ENCODE measurements around the gene LRRC56. TPM values are rescaled to one million over a fixed set of nuclear protein-coding genes. Genes with fewer than 3 reads are reported as not detected.

LRRC56 gene
- polyA plus RNA-seq, 1 donor (not counting 4 experiments of a cell fraction or from before 2014, with no cell fraction given) = 0.28 TPM

GRCh38 chr11:529728-530411 is 7.5 kb upstream of the LRRC56 start:
- H4K20me1 ChIP-seq (ENCODE audit: control insufficient read depth, extremely low read depth, insufficient read depth, low read length) = peaks cover 22% of the 10 kb centered on the region
- H3K36me3 ChIP-seq (ENCODE audit: control insufficient read depth in 2 of 2, extremely low read depth in 1 of 2, insufficient read depth in 2 of 2, low read length in 2 of 2) = peaks cover 17 to 27% of the 10 kb centered on the region in 2 experiments
- no peak overlapping the region for H3K9ac ChIP-seq (ENCODE audit: control insufficient read depth, extremely low read depth, insufficient read depth, low read length)
- H3K27ac ChIP-seq (ENCODE audit: control insufficient read depth, insufficient read depth, low read length) = no peak overlapping the region
- H3K27me3 ChIP-seq (ENCODE audit: control insufficient read depth, extremely low read depth, insufficient read depth, low read length) = no peaks in the 10 kb centered on the region
- H3K4me1 ChIP-seq (ENCODE audit: control insufficient read depth, extremely low read depth, insufficient read depth, low read length) = peaks cover 12% of the 10 kb centered on the region
- no peak overlapping the region for H2AFZ ChIP-seq (ENCODE audit: control insufficient read depth, low read length)
- H3K4me2 ChIP-seq (ENCODE audit: control insufficient read depth, extremely low read depth, insufficient read depth, low read depth, low read length) = no peak overlapping the region
- dilution Hi-C loops (cut with MboI; ENCODE audit: extremely low pct_ligation_motif_present, low sequenced_read_pairs) = no loop called here
- FAIRE-seq = no peak
- DNase-seq (ENCODE audit: low read depth, low spot score) = no peak
- no peaks in the 10 kb centered on the region for H3K9me1 ChIP-seq (ENCODE audit: control insufficient read depth, extremely low read depth, insufficient read depth, low read length)
- no peak overlapping the region for H3K4me3 ChIP-seq (ENCODE audit: control insufficient read depth in 2 of 3, extremely low read depth in 1 of 3, insufficient read depth in 2 of 3, low read depth in 1 of 3, low read length in 3 of 3)
- H3K79me2 ChIP-seq (ENCODE audit: control insufficient read depth, insufficient read depth, low read length) = peaks cover 31% of the 10 kb centered on the region
- H3K9me3 ChIP-seq (ENCODE audit: control insufficient read depth, low read depth, low read length) = no peaks in the 10 kb centered on the region
- TF ChIP-seq CTCF (optimal IDR thresholded peaks at IDR 0.05 in 1 of 3, IDR thresholded peaks at IDR 0.05 in 1 of 3, conservative IDR thresholded peaks at IDR 0.05 in 1 of 3; ENCODE audit: extremely low read depth in 1 of 3, insufficient read depth in 2 of 3, low read length in 3 of 3) (no peak), EZH2 (IDR thresholded peaks at IDR 0.05; ENCODE audit: low read length) (no peak)

DNA sequence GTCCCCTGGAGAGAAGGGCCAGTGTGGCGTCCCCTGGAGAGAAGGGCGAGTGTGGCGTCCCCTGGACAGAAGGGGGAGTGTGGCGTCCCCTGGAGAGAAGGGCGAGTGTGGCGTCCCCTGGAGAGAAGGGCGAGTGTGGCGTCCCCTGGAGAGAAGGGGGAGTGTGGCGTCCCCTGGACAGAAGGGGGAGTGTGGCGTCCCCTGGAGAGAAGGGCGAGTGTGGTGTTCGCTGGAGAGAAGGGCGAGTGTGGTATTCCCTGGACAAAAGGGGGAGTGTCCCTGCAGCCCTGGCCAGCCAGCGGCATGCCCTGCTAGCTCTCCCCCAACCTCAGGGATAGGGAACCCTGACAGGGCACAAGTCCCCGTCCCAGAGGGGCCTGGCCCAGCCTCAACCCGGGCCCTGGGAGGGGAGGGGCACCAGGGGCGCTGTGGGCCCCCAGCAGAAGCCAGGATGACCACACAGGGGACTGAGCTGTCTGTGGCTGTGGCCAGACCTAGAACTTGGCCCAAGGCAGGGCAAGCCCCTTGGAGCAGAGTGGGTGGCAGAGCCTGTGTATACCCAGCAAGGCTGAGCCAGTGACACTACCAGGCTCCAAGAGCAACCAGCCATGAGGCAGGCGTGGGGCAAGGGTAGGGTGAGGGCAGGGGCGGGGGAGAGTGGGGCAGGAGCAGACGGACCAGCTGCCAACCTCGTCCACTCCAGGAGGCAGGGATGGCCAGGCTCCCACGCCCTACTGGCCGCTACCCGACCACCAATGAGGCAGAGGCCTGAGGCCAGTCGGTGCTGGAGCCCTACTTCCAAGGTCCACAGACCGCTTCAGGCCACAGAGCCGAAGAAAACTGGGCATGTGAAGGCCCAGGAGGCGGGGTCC is 6.1 kb upstream of the LRRC56 start:
- H3K9me1 ChIP-seq (ENCODE audit: control insufficient read depth, extremely low read depth, insufficient read depth, low read length) = no peaks in the 10 kb centered on the region
- H3K4me1 ChIP-seq (ENCODE audit: control insufficient read depth, extremely low read depth, insufficient read depth, low read length) = peaks cover 14% of the 10 kb centered on the region
- no peak for DNase-seq (ENCODE audit: low read depth, low spot score)
- no peak for FAIRE-seq
- dilution Hi-C loops (cut with MboI; ENCODE audit: extremely low pct_ligation_motif_present, low sequenced_read_pairs) = no loop called here
- H3K4me2 ChIP-seq (ENCODE audit: control insufficient read depth, extremely low read depth, insufficient read depth, low read depth, low read length) = no peak overlapping the region
- H3K9me3 ChIP-seq (ENCODE audit: control insufficient read depth, low read depth, low read length) = no peaks in the 10 kb centered on the region
- no peak overlapping the region for H3K9ac ChIP-seq (ENCODE audit: control insufficient read depth, extremely low read depth, insufficient read depth, low read length)
- H3K27me3 ChIP-seq (ENCODE audit: control insufficient read depth, extremely low read depth, insufficient read depth, low read length) = no peaks in the 10 kb centered on the region
- TF ChIP-seq EZH2 (IDR thresholded peaks at IDR 0.05; ENCODE audit: low read length) = no peak
- no peak overlapping the region for H3K27ac ChIP-seq (ENCODE audit: control insufficient read depth, insufficient read depth, low read length)
- peaks cover 17 to 27% of the 10 kb centered on the region in 2 experiments for H3K36me3 ChIP-seq (ENCODE audit: control insufficient read depth in 2 of 2, extremely low read depth in 1 of 2, insufficient read depth in 2 of 2, low read length in 2 of 2)
- no peak overlapping the region for H3K4me3 ChIP-seq (ENCODE audit: control insufficient read depth in 2 of 3, extremely low read depth in 1 of 3, insufficient read depth in 2 of 3, low read depth in 1 of 3, low read length in 3 of 3)
- H3K79me2 ChIP-seq (ENCODE audit: control insufficient read depth, insufficient read depth, low read length) = peaks cover 31% of the 10 kb centered on the region
- H4K20me1 ChIP-seq (ENCODE audit: control insufficient read depth, extremely low read depth, insufficient read depth, low read length) = peaks cover 22% of the 10 kb centered on the region
- H2AFZ ChIP-seq (ENCODE audit: control insufficient read depth, low read length) = no peak overlapping the region
